Epithelial cell of proximal tubule (primary cell): ENCODE results near the gene SPEG. TPM values are rescaled to one million over a fixed set of nuclear protein-coding genes. Genes with fewer than 3 reads are reported as not detected.
"Not testable (repeated sequence)": the region's sequence is repeated elsewhere in the genome, so short reads cannot be mapped to it uniquely, and the experiment has no call there.

ENCODE experiments used
- DNase-seq: peaks from one replicate; pipeline ENCODE4 v3.0.0-alpha.2; 2011; ENCODE audit warnings: low read depth
- H3K4me3 ChIP-seq: 2 replicates; pipeline ENCODE4 v1.5.1; 2011; ENCODE audit warnings: low read depth, mild to moderate bottlenecking, low read length
- CTCF ChIP-seq: conservative IDR thresholded peaks from 2 replicates; pipeline ENCODE4 v1.5.1; 2012; ENCODE audit warnings: low read depth, mild to moderate bottlenecking, low read length
- total RNA-seq: library from RNA; depleted of rRNA; stranded (reverse); fragments of >200 nt; gene quantifications from 2 replicates; pipeline ENCODE4 v1.2.3, GENCODE V29; 2015

SPEG gene
- total RNA-seq, 1 donor from 2014 or later: 28.3 TPM

GRCh38 chr2:219404291-219404910, 30.2 kb upstream of the SPEG start:
- DNase-seq: no peak
- no peak for TF ChIP-seq CTCF
- no peak overlapping the region for H3K4me3 ChIP-seq

- TF ChIP-seq CTCF: no peak
- no peak for DNase-seq
- no peak overlapping the region for H3K4me3 ChIP-seq
Measured at GRCh38 chr2:219404954-219405353, 29.7 kb upstream of the SPEG start.

- no peak for DNase-seq
- H3K4me3 ChIP-seq: no peak overlapping the region
- TF ChIP-seq CTCF: peak; percentile 31
Measured at GRCh38 chr2:219405451-219405850, 29.2 kb upstream of the SPEG start.

DNA sequence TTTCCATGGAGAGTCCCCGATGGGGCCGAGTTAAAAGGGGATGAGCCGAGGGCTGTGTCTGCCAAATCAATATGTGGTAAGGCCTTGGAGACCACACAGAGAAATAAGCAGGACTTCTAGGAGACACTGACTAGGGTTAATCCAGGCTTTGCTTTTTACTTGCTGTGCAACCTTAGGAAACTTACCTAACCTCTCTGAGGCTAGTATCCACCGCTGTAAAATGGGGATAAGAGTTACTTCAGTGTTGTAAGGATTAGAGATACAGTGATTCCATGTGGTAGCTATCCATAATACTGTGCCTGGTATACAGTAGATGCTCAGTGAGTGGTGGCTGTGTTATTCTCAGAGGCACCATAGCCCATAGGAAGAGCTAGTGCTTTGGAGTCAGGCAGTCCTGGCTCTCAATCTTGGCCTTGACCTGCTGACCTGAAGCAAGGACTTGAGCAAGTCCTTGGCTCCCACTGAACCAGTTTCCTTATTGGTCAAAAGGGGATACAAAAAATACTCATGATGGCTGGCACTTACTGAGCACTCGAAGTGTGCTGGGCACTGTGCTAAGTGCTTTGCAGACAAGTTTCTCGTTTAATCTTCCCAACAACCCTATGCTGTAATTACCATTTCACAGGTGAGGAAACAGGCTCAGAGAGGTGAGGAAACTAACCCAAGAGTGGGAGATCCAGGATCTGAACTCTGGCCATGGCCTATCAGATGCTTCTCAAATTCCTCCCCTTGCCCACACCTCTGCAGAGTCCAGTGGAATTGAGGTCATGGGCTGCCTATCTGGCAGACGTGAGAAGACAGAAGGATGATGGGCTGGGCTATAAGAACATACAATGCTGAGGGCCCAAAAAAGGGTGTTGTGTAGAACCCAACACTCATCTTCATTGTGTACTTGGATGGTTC, 28.4 kb upstream of the SPEG start:
- no peak overlapping the region for H3K4me3 ChIP-seq
- DNase-seq: no peak
- no peak for TF ChIP-seq CTCF

GRCh38 chr2:219406861-219407230, 27.8 kb upstream of the SPEG start:
- no peak for DNase-seq
- no peak overlapping the region for H3K4me3 ChIP-seq
- TF ChIP-seq CTCF: no peak

- H3K4me3 ChIP-seq, DNase-seq: not testable (repeated sequence)
Measured at GRCh38 chr2:219407343-219407742, 27.3 kb upstream of the SPEG start.

DNA sequence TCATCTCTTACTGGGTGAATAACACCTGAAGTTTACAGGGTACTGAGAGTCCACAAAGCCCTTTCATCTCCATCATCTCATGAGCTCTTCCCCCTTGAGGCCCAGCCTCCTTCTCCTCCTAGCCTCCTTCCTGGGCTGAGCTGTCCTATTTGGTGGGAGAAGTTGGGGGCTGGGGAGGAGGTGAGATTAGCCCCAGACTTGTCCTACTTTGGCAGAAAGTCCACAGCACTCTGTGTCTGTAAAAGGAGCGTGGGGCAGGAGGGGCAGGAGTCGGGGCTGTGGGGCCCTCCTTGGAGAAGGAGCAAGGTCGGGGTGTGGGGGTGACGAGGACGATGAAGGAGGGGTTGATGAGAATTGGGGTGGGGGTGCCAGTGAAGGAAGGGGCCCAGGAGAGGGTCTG, 26.4 kb upstream of the SPEG start:
- H3K4me3 ChIP-seq: no peak overlapping the region
- no peak for TF ChIP-seq CTCF
- DNase-seq: no peak
